IPS DF 6.9 (cell line): ENCODE measurements around the gene KANTR.

Experiments used
- DNase-seq: peaks from one replicate; pipeline ENCODE4 v3.0.0-alpha.2; 2013; ENCODE audit warnings: low read depth, low spot score
- H3K27ac ChIP-seq: one replicate; pipeline ENCODE4 v1.5.1; 2013; ENCODE audit warnings: low read length, control low read depth
- H3K27me3 ChIP-seq: 2 replicates; pipeline ENCODE4 v1.6.1; 2013; ENCODE audit warnings: mild to moderate bottlenecking, low read length; ENCODE audit not compliant: control insufficient read depth, insufficient read depth
- H3K36me3 ChIP-seq: 2 replicates; pipeline ENCODE4 v1.6.1; 2013; ENCODE audit warnings: low read length; ENCODE audit not compliant: control insufficient read depth, insufficient read depth
- H3K4me1 ChIP-seq: 2 replicates; pipeline ENCODE4 v1.6.1; 2013; ENCODE audit warnings: low read length; ENCODE audit not compliant: control insufficient read depth, insufficient read depth
- H3K4me3 ChIP-seq: 2 replicates; pipeline ENCODE4 v1.5.1; 2013; ENCODE audit warnings: mild to moderate bottlenecking, low read length
- H3K9me3 ChIP-seq: 2 replicates; pipeline ENCODE4 v1.6.1; 2013; ENCODE audit warnings: low read length, inconsistent platforms; ENCODE audit not compliant: control insufficient read depth, insufficient read depth
- WGBS: extraction: QIAGEN DNeasy Blood & Tissue Kit; methylation state at CpG from one replicate; pipeline ENCODE4 v1.1.7; 2013; ENCODE audit warnings: mixed read lengths, missing lambda C conversion rate; ENCODE audit not compliant: insufficient read length, insufficient coverage; 5-methylcytosine and 5-hydroxymethylcytosine counted together

KANTR gene, protein sequence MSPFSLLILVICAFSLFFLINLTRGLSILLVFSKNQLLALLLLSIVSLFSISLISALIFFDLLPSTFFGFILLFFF

DNA sequence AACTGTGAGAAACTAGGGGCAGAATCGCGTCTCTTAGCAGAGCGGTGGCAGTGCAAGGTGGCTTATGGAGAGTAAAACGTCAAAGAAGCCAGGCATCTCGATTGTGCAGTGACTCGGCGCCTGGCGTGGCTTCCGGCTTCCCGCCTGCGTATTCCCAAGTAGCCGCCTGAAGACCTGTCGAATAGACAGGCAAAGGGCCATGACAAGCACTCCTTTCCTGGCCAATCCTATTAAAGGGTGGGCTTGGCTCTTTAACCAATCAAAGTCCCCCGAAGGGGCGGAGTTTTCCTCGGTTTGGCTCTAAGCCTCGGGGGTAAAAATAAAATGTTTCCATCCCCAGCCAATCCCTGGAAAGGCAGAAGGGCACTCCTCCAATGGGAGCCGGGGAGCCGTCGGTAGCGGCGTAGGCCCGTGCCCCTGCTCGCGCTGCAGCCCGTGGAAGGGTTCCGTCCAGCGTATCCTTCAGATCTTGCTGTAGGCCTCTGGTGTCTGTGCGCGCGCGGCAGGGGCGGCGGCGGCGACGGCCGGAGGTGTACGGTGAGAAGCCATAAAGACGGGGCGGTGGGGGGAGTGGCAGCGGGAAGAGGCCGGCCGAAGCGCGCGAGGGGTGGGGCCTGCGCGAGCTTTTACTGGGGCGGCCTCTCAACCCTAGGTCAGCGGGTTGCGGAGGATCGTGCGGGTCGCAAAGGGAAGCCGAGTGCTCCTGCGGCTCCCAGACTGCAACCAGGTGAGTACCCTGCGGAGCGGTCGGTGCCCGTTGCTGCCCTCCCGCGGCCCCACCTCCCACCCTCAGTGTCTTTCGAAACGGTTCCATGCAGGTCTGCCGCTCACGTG lies at the start of gene KANTR:
Gene KANTR, plus strand, starts transcription at position 395 of the 834 bp plus-strand sequence. CDS start 30,131 bp downstream, outside the sequence.
- H3K9me3 ChIP-seq = no peaks in the 10 kb centered on the region
- H3K4me1 ChIP-seq = no peaks in the 10 kb centered on the region; the same call in 1 of the 2 replicates
- no peak for DNase-seq
- no peaks in the 10 kb centered on the region for H3K36me3 ChIP-seq
- peak within 1 kb of the TSS; percentile 98; the same call in 1 of the 2 replicates for H3K4me3 ChIP-seq
- no CpG with 5 or more reads among the region's 67 CpGs for WGBS
- no peaks in the 10 kb centered on the region for H3K27me3 ChIP-seq
- no peak within 1 kb of the TSS for H3K27ac ChIP-seq

DNA sequence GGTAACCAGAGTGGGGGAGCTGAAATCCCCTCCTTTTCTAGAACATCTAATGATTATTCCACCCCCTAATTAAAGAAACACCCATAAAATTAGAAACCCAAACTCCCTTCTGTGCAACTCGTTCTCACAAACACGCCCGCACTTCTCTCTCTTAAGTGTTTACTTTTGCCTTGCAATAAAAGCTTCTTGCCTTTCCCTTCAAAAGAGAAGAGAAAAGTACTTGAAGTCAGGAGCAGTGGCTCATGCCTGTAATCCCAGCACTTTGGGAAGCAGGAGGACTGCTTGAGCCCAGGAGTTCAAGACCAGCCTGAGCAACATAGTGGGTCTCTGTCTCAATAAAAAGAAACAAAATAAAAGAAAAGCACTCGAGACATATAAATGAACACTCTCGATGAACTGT lies 48.9 kb upstream of the KANTR start:
- no CpG with 5 or more reads among the region's 5 CpGs for WGBS
- no peaks in the 10 kb centered on the region for H3K36me3 ChIP-seq
- no peak overlapping the region for H3K27ac ChIP-seq
- H3K4me1 ChIP-seq = no peaks in the 10 kb centered on the region
- DNase-seq = no peak
- H3K9me3 ChIP-seq = no peaks in the 10 kb centered on the region
- no peak overlapping the region for H3K4me3 ChIP-seq
- no peaks in the 10 kb centered on the region for H3K27me3 ChIP-seq

DNA sequence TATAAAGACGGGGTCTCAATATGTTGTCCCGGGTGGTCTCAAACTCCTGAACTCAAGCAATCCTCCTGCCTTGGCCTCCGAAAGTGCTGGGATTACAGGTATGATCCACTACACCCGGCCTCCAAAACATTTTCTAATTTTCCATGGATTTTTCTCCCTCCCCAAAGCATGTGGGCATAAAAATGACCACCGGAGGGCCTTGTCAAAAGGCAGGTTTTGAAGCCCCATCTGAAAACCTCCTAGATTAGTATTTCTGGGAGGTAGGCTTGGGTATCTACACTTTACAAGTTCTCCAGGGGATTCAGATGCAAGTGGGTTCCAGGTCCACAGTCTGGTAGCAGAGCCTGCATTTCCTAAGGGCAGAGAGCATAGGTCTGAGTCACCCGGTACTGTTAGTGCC lies 46.7 kb upstream of the KANTR start:
- H3K4me3 ChIP-seq = no peak overlapping the region
- H3K27me3 ChIP-seq = no peaks in the 10 kb centered on the region
- no peaks in the 10 kb centered on the region for H3K36me3 ChIP-seq
- WGBS = no CpG with 5 or more reads among the region's 6 CpGs
- H3K27ac ChIP-seq = no peak overlapping the region
- no peaks in the 10 kb centered on the region for H3K9me3 ChIP-seq
- no peaks in the 10 kb centered on the region for H3K4me1 ChIP-seq
- no peak for DNase-seq

DNA sequence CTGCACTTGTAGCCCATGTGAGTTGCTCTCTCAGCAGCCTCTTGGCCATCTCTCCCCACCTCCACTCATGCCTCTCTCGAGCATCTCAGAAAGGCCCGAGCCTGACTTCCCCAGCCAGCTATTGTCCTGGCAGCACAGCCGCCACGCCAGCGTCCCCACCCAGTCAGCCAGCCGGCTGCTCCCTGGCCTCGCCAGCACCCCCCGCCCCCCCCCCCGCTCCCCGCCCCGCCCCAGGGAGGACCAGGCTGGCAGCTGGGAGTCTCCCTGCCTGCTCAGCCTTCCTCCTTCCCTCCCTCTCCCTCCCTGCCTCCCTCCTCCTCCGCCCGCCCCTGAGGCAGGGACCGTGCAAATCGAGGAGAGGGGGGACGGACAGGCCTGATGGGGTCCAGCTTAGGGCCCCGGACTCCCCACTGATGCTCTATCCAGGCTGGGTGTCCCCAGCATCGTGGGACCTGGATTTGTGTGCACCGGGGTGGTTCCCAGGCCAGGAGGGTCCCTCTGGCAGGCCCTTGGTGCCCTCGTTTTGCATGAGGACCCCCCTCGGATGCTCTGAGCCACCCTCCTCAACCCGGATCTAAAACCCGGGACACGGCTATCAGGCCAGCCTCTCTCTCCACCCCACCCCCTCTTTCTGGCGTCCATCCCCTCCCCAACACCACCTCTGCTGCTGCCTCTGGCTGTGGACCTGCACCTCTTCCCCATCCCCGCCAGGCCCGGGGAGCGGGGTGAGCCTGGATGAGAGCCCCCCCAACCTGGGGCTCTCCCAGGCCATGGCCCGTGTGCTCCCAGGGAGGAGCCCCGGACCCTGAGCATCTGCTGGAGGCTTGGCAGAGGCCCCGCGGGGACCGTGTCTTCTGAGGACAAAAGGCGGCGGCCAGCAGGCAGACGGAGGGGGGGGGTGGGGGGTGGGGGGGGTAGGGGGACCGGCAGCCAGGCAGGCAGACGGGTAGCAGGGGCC lies 45.5 kb upstream of the KANTR start, which contains the start of gene GPR173:
Gene GPR173, plus strand, starts transcription at position 621 of the 958 bp plus-strand sequence. CDS start 27,833 bp downstream, outside the sequence.
- no peak within 1 kb of the TSS for H3K27ac ChIP-seq
- no peaks in the 10 kb centered on the region for H3K9me3 ChIP-seq
- DNase-seq = no peak
- no peaks in the 10 kb centered on the region for H3K36me3 ChIP-seq
- no peaks in the 10 kb centered on the region for H3K27me3 ChIP-seq
- peak within 1 kb of the TSS; percentile 59; the same call in 1 of the 2 replicates for H3K4me3 ChIP-seq
- H3K4me1 ChIP-seq = no peaks in the 10 kb centered on the region
- WGBS = no CpG with 5 or more reads among the region's 38 CpGs

DNA sequence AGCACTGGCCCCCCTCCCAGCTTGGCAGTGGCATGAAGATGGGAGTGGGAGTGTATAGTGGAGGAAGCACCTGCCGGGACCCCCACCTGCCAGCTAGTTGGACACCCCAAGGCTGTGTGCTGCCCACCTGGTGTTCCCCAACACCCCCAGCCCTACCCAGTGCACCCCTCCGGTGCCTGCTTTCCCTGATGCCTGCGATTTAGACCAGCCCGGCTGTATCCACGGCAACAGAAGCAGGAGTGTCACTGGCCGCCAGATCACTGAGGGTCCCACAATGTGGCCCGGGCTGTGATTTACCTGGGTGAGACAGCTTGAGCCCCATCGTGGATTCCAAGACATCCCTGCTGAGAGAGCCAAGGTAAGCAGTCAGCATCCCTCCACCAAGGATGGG lies 44.8 kb upstream of the KANTR start:
- no peak overlapping the region for H3K27ac ChIP-seq
- H3K4me3 ChIP-seq = peak overlapping the region; percentile 59; the same call in 1 of the 2 replicates
- no peak for DNase-seq
- H3K27me3 ChIP-seq = no peaks in the 10 kb centered on the region
- no peaks in the 10 kb centered on the region for H3K36me3 ChIP-seq
- H3K9me3 ChIP-seq = no peaks in the 10 kb centered on the region
- H3K4me1 ChIP-seq = no peaks in the 10 kb centered on the region
- no CpG with 5 or more reads among the region's 8 CpGs for WGBS

DNA sequence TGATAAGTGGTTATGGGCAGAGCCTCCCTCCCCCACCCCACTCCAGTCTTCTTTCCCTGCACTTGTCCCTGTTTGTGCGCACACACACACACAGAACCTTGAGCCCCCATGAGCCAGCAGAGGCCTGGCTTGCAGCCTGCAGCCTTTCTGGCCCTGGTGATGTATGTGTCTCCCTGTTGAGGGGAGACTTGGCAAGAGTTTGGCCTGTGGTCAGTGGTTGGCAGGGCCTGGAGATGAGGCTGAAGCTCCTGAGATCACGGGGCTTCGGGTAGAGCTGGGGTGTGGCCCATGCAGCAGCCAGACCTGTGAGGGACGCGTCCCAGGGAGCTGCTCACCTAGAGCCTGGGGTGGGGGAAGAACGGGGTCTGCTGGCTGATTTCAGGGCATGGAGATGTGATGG lies 43.1 kb upstream of the KANTR start:
- DNase-seq = no peak
- no peaks in the 10 kb centered on the region for H3K4me1 ChIP-seq
- no CpG with 5 or more reads among the region's 6 CpGs for WGBS
- no peaks in the 10 kb centered on the region for H3K36me3 ChIP-seq
- no peaks in the 10 kb centered on the region for H3K9me3 ChIP-seq
- H3K27ac ChIP-seq = no peak overlapping the region
- no peak overlapping the region for H3K4me3 ChIP-seq
- no peaks in the 10 kb centered on the region for H3K27me3 ChIP-seq

DNA sequence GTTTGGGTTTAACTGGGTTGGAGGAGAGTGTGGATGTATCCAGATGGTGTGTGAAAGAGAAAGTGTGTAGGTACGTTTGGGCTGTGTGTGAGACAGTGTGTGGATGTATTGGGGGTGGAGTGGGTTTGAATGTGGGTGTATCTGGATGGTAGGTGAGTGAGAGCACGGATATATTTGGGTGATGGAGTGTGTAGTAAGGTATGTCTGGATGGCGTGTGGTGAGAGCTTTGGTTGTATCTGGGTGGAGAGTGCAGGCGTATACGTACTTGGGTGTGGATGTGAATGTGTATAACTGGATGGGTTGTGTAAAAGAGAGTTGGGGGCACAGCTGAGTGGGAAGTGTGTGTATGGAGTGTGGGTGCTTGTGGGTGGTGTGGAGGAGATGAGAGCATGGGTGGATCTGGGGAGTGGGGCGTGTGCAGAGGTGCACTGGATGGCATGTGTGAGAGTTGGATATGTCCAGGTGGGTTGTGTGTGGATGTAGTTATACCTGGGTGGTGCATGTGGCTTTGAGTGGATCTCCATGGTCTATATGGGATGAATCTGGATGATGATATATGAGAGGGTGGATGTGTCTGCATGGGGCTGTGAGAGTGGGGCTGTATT lies 38.6 kb upstream of the KANTR start:
- Histone ChIP-seq H3K4me1 (no peaks in the 10 kb centered on the region), H3K9me3 (no peaks in the 10 kb centered on the region), H3K36me3 (no peaks in the 10 kb centered on the region), H3K27ac (no peak overlapping the region), H3K27me3 (no peaks in the 10 kb centered on the region), H3K4me3 (no peak overlapping the region)
- no peak for DNase-seq
- 100% methylated on average over 3 of the region's 6 CpGs for WGBS

DNA sequence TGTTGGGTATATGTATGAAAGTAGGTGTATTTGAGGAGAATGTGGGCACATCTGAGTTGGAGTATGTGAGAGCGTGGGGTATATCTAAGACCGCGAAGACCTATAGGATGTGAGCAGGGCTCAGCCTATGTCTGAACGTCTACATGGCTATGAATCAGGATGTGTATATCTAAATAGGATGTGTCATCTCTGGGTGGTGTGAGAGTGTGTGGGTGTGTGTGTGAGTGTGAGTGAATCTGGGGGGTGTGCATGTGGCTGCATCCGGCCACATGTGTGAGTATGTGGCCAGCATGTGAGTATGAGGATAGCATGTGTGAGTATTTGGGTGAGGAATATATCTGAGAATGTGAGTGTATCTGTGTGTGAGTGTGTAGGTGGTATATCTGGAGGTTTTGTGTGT lies 37.6 kb upstream of the KANTR start:
- 100% methylated on average over 1 of the region's 5 CpGs for WGBS
- H3K36me3 ChIP-seq = no peaks in the 10 kb centered on the region
- H3K27ac ChIP-seq = no peak overlapping the region
- H3K9me3 ChIP-seq = no peaks in the 10 kb centered on the region
- DNase-seq = no peak
- no peak overlapping the region for H3K4me3 ChIP-seq
- H3K4me1 ChIP-seq = no peaks in the 10 kb centered on the region
- no peaks in the 10 kb centered on the region for H3K27me3 ChIP-seq

DNA sequence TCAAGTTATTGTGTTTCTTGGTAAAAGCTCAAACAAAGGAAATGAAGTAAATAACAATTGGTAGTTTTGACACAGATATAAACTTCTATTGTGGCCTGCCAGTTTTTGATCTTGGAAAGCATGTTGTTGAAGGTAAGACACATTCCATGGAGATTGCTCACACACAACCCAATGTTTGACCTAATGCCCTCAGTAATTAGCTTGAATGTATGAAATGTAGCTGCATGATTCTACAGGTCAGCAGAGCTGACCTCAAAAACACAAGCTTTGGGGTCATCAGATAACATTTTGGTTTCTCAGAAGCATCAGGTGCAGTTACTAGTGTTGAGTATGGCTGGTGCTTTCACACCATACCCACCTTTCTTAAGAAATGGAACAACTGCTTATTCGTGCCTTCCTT lies 28.8 kb upstream of the KANTR start:
- Histone ChIP-seq H3K4me1 (no peaks in the 10 kb centered on the region), H3K27me3 (no peaks in the 10 kb centered on the region), H3K4me3 (no peak overlapping the region), H3K27ac (no peak overlapping the region), H3K9me3 (no peaks in the 10 kb centered on the region), H3K36me3 (no peaks in the 10 kb centered on the region)
- DNase-seq = no peak
- no CpG with 5 or more reads among the region's 1 CpG for WGBS

DNA sequence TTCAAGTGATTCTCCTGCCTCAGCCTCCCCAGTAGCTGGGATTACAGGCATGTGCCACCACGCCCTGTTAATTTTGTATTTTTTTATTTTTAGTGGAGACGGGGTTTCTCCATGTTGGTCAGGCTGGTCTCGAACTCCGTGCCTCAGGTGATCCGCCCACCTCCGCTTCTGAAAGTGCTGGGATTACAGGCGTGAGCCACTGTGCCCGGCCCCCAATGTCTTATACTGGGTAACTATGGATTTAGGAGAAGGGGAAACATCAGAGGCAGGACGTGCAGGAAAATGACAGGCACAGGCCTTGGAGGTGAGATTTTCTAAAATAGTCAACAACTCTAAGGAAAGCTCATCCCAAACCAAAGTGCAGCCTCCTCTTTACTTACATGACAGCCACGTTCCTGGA lies 22.9 kb upstream of the KANTR start:
- WGBS = no CpG with 5 or more reads among the region's 10 CpGs
- no peaks in the 10 kb centered on the region for H3K9me3 ChIP-seq
- H3K27ac ChIP-seq = no peak overlapping the region
- no peaks in the 10 kb centered on the region for H3K36me3 ChIP-seq
- no peak for DNase-seq
- H3K27me3 ChIP-seq = no peaks in the 10 kb centered on the region
- H3K4me3 ChIP-seq = no peak overlapping the region
- H3K4me1 ChIP-seq = no peaks in the 10 kb centered on the region
